Neuronal stem cell (in vitro differentiated cells): ENCODE results near the gene NT5C3B.
"Not testable (repeated sequence)": the region's sequence is repeated elsewhere in the genome, so short reads cannot be mapped to it uniquely, and the experiment has no call there.

Experiments
- DNase-seq: peaks from one replicate; pipeline ENCODE4 v3.0.0-alpha.2; 2013; ENCODE audit warnings: low spot score
- H2AFZ ChIP-seq: one replicate; pipeline ENCODE4 v1.6.1; 2013; ENCODE audit warnings: mild to moderate bottlenecking, low read length, inconsistent platforms
- H2AK5ac ChIP-seq: 2 replicates; pipeline ENCODE4 v1.6.1; 2013; ENCODE audit warnings: low read depth, mild to moderate bottlenecking, inconsistent platforms, low read length, moderate library complexity, mixed read lengths
- H2BK120ac ChIP-seq: 2 replicates; pipeline ENCODE4 v1.6.1; 2013; ENCODE audit warnings: low read depth, mild to moderate bottlenecking, inconsistent platforms, low read length, moderate library complexity, mixed read lengths
- H2BK12ac ChIP-seq: one replicate; pipeline ENCODE4 v1.6.1; 2013; ENCODE audit warnings: low read length, inconsistent platforms
- H2BK15ac ChIP-seq: 2 replicates; pipeline ENCODE4 v1.6.1; 2013; ENCODE audit warnings: mild to moderate bottlenecking, low read length, inconsistent platforms, mixed read lengths
- H2BK5ac ChIP-seq: one replicate; pipeline ENCODE4 v1.6.1; 2013; ENCODE audit warnings: inconsistent platforms, mild to moderate bottlenecking, low read length, moderate library complexity
- H3K14ac ChIP-seq: one replicate; pipeline ENCODE4 v1.6.1; 2013; ENCODE audit warnings: low read length, inconsistent platforms
- H3K18ac ChIP-seq: 2 replicates; pipeline ENCODE4 v1.6.1; 2013; ENCODE audit warnings: low read length, inconsistent platforms
- H3K23ac ChIP-seq: 2 replicates; pipeline ENCODE4 v1.6.1; 2013; ENCODE audit warnings: low read depth, mild to moderate bottlenecking, mixed read lengths, low read length, inconsistent platforms; ENCODE audit not compliant: poor library complexity
- H3K27ac ChIP-seq: replicated peaks from 3 replicates; pipeline ENCODE4 v1.5.1; 2013; ENCODE audit warnings: low read length, inconsistent platforms
- H3K27me3 ChIP-seq, 3 experiments: 2 replicates each; pipeline ENCODE4 v1.6.1; 2013; ENCODE audit warnings: low read length in 3 of 3, mild to moderate bottlenecking in 2 of 3, inconsistent platforms in 1 of 3, low read depth in 1 of 3, mixed read lengths in 1 of 3, moderate library complexity in 1 of 3; ENCODE audit not compliant: control insufficient read depth in 3 of 3, insufficient read depth in 3 of 3
- H3K36me3 ChIP-seq, 2 donors: replicated peaks in 1 of 2; 2 replicates each; pipeline ENCODE4 v1.6.1; 2013; ENCODE audit warnings: low read length in 2 of 2; ENCODE audit not compliant: control insufficient read depth in 2 of 2, insufficient read depth in 2 of 2
- H3K4ac ChIP-seq: 2 replicates; pipeline ENCODE4 v1.6.1; 2013; ENCODE audit warnings: inconsistent platforms, mild to moderate bottlenecking, low read length, moderate library complexity
- H3K4me1 ChIP-seq, 2 donors: 1 replicate in 1 of 2; 2 replicates in 1 of 2; pipeline ENCODE4 v1.6.1; 2013; ENCODE audit warnings: low read length in 2 of 2, low read depth in 1 of 2; ENCODE audit not compliant: control insufficient read depth in 2 of 2, insufficient read depth in 1 of 2
- H3K4me2 ChIP-seq: one replicate; pipeline ENCODE4 v1.6.1; 2013; ENCODE audit warnings: mild to moderate bottlenecking, low read length, inconsistent platforms; ENCODE audit not compliant: insufficient read depth, poor library complexity, severe bottlenecking
- H3K4me3 ChIP-seq, 2 donors: 2 replicates each; pipeline ENCODE4 v1.5.1; 2013; ENCODE audit warnings: low read length in 2 of 2, mild to moderate bottlenecking in 2 of 2, inconsistent platforms in 1 of 2, moderate library complexity in 1 of 2
- H3K79me1 ChIP-seq: one replicate; pipeline ENCODE4 v1.6.1; 2013; ENCODE audit warnings: low read depth, mild to moderate bottlenecking, inconsistent platforms, low read length, moderate library complexity
- H3K9ac ChIP-seq: one replicate; pipeline ENCODE4 v1.6.1; 2013; ENCODE audit warnings: mild to moderate bottlenecking, low read depth, low read length, inconsistent platforms; ENCODE audit not compliant: poor library complexity
- H3K9me3 ChIP-seq, 2 donors: replicated peaks in 1 of 2; 2 replicates each; pipeline versions ENCODE3 to v1.6.1; 2013; ENCODE audit warnings: low read length in 2 of 2, mild to moderate bottlenecking in 2 of 2, inconsistent platforms in 1 of 2, low read depth in 1 of 2, mixed read lengths in 1 of 2, moderate library complexity in 1 of 2; ENCODE audit not compliant: control insufficient read depth in 2 of 2, insufficient read depth in 1 of 2
- H4K8ac ChIP-seq: one replicate; pipeline ENCODE4 v1.6.1; 2013; ENCODE audit warnings: low read depth, mild to moderate bottlenecking, inconsistent platforms, low read length, moderate library complexity
- H4K91ac ChIP-seq: one replicate; pipeline ENCODE4 v1.6.1; 2013; ENCODE audit warnings: low read length, low read depth, mild to moderate bottlenecking, inconsistent platforms; ENCODE audit not compliant: poor library complexity
- WGBS, 2 donors: extraction: QIAGEN DNeasy Blood & Tissue Kit; methylation state at CpG; one replicate each; pipeline ENCODE4 v1.1.7; 2013; ENCODE audit warnings: missing lambda C conversion rate in 2 of 2, mixed read lengths in 1 of 2; ENCODE audit not compliant: insufficient read length in 2 of 2, insufficient replicate concordance in 1 of 2; ENCODE audit errors: extremely low coverage in 2 of 2; 5-methylcytosine and 5-hydroxymethylcytosine counted together

Gene NT5C3B

GRCh38 chr17:41836550-41837196 lies 641 bp upstream of the NT5C3B start:
- no CpG with 5 or more reads among the region's 21 CpGs for WGBS, 2 donors

GRCh38 chr17:41835214-41835799 lies 725 bp downstream of the NT5C3B start:
- Histone ChIP-seq H4K91ac (no peak overlapping the region), H3K23ac (peak overlapping the region; percentile 87), H3K4me2 (peak overlapping the region; percentile 54), H2BK12ac (no peak overlapping the region), H2BK15ac (peak overlapping the region; percentile 98), H3K36me3 (peaks cover 13 to 44% of the 10 kb centered on the region in 2 donors), H3K27ac (no peak overlapping the region), H2AFZ (peak overlapping the region; percentile 98), H3K4me1 (peaks cover 3% of the 10 kb centered on the region in 2 donors), H3K9me3 (no peaks in the 10 kb centered on the region), H3K4me3 (peak overlapping the region; percentile 92 to 95), H3K4ac (no peak overlapping the region), H3K27me3 (peaks cover 0 to 3% (median 0%) of the 10 kb centered on the region in 3 experiments), H4K8ac (no peak overlapping the region), H2AK5ac (peak overlapping the region; percentile 75), H3K79me1 (peaks cover 4% of the 10 kb centered on the region), H2BK5ac (no peak overlapping the region), H3K18ac (peak overlapping the region; percentile 97), H2BK120ac (peak overlapping the region; percentile 16), H3K14ac (no peak overlapping the region), H3K9ac (peak overlapping the region; percentile 97)
- no peak for DNase-seq
- no CpG with 5 or more reads among the region's 13 CpGs for WGBS, 2 donors

More at GRCh38 chr17:41836550-41837196, 641 bp upstream of the NT5C3B start:
- H3K79me1 ChIP-seq = peaks cover 4% of the 10 kb centered on the region
- H3K18ac ChIP-seq = no peak overlapping the region
- no peak overlapping the region for H4K8ac ChIP-seq
- no peak overlapping the region for H2BK15ac ChIP-seq
- peaks cover 3% of the 10 kb centered on the region in 2 donors for H3K4me1 ChIP-seq
- peaks cover 0 to 3% (median 0%) of the 10 kb centered on the region in 3 experiments for H3K27me3 ChIP-seq
- peaks cover 3 to 31% of the 10 kb centered on the region in 2 donors for H3K36me3 ChIP-seq
- no peak overlapping the region for H3K4ac ChIP-seq
- H3K4me3 ChIP-seq = peak overlapping the region; percentile 53 to 92
- H3K4me2 ChIP-seq = peak overlapping the region; percentile 78
- no peak overlapping the region for H3K14ac ChIP-seq
- H4K91ac ChIP-seq = no peak overlapping the region
- H3K9ac ChIP-seq = peak overlapping the region; percentile 32
- no peak overlapping the region for H2BK12ac ChIP-seq
- no peak overlapping the region for H3K27ac ChIP-seq
- no peak overlapping the region for H3K23ac ChIP-seq
- no peak overlapping the region for H2AK5ac ChIP-seq
- no peaks in the 10 kb centered on the region for H3K9me3 ChIP-seq
- H2BK120ac ChIP-seq = no peak overlapping the region
- H2AFZ ChIP-seq = peak overlapping the region; percentile 98
- H2BK5ac ChIP-seq = no peak overlapping the region
- DNase-seq = no peak

GRCh38 chr17:41829961-41830360 lies 6.1 kb downstream of the NT5C3B start:
- not testable (repeated sequence) for H3K9me3 ChIP-seq, DNase-seq, H3K4me2 ChIP-seq, H4K8ac ChIP-seq, H2BK5ac ChIP-seq, H2AK5ac ChIP-seq, H3K14ac ChIP-seq, H3K4me3 ChIP-seq, H3K27me3 ChIP-seq, H3K79me1 ChIP-seq, H3K27ac ChIP-seq, H2BK15ac ChIP-seq, H2BK120ac ChIP-seq, H4K91ac ChIP-seq, H2AFZ ChIP-seq, H3K18ac ChIP-seq, H2BK12ac ChIP-seq, H3K4ac ChIP-seq, H3K4me1 ChIP-seq, H3K9ac ChIP-seq, H3K23ac ChIP-seq
- WGBS, 2 donors = no CpG with 5 or more reads among the region's 10 CpGs
- H3K36me3 ChIP-seq = peaks cover 30 to 89% of the 10 kb centered on the region in 2 donors

- DNase-seq = no peak
Observed at GRCh38 chr17:41825175-41825845, 10.7 kb downstream of the NT5C3B start.

More at GRCh38 chr17:41825175-41825845, 10.7 kb downstream of the NT5C3B start:
- no CpG with 5 or more reads among the region's 19 CpGs for whole genome bisulfite sequencing, 2 donors
- H3K4ac ChIP-seq = no peak overlapping the region
- H4K8ac ChIP-seq = no peak overlapping the region
- H2BK12ac ChIP-seq = no peak overlapping the region
- no peak overlapping the region for H2BK120ac ChIP-seq
- no peak overlapping the region for H3K14ac ChIP-seq
- no peak overlapping the region for H2AK5ac ChIP-seq
- H3K23ac ChIP-seq = no peak overlapping the region
- peaks cover 3 to 16% of the 10 kb centered on the region in 2 donors for H3K4me1 ChIP-seq
- H3K36me3 ChIP-seq = peaks cover 25 to 80% of the 10 kb centered on the region in 2 donors
- H3K18ac ChIP-seq = no peak overlapping the region
- no peaks in the 10 kb centered on the region for H3K79me1 ChIP-seq
- no peak overlapping the region for H3K27ac ChIP-seq
- no peaks in the 10 kb centered on the region for H3K9me3 ChIP-seq
- H3K27me3 ChIP-seq = no peaks in the 10 kb centered on the region
- no peak overlapping the region for H3K4me2 ChIP-seq
- H2BK5ac ChIP-seq = no peak overlapping the region
- no peak overlapping the region for H2BK15ac ChIP-seq
- no peak overlapping the region for H2AFZ ChIP-seq
- no peak overlapping the region for H4K91ac ChIP-seq
- no peak overlapping the region for H3K9ac ChIP-seq
- no peak overlapping the region for H3K4me3 ChIP-seq
